IPS DF 6.9 (cell line): Measurements from ENCODE around the gene ZNF526.

Experiments
- DNase-seq: peaks from one replicate; pipeline ENCODE4 v3.0.0-alpha.2; 2013; ENCODE audit warnings: low read depth, low spot score
- H3K27ac ChIP-seq: one replicate; pipeline ENCODE4 v1.5.1; 2013; ENCODE audit warnings: low read length, control low read depth
- H3K27me3 ChIP-seq: 2 replicates; pipeline ENCODE4 v1.6.1; 2013; ENCODE audit warnings: mild to moderate bottlenecking, low read length; ENCODE audit not compliant: control insufficient read depth, insufficient read depth
- H3K36me3 ChIP-seq: 2 replicates; pipeline ENCODE4 v1.6.1; 2013; ENCODE audit warnings: low read length; ENCODE audit not compliant: control insufficient read depth, insufficient read depth
- H3K4me1 ChIP-seq: 2 replicates; pipeline ENCODE4 v1.6.1; 2013; ENCODE audit warnings: low read length; ENCODE audit not compliant: control insufficient read depth, insufficient read depth
- H3K4me3 ChIP-seq: 2 replicates; pipeline ENCODE4 v1.5.1; 2013; ENCODE audit warnings: mild to moderate bottlenecking, low read length
- H3K9me3 ChIP-seq: 2 replicates; pipeline ENCODE4 v1.6.1; 2013; ENCODE audit warnings: low read length, inconsistent platforms; ENCODE audit not compliant: control insufficient read depth, insufficient read depth
- WGBS: extraction: QIAGEN DNeasy Blood & Tissue Kit; methylation state at CpG from one replicate; pipeline ENCODE4 v1.1.7; 2013; ENCODE audit warnings: mixed read lengths, missing lambda C conversion rate; ENCODE audit not compliant: insufficient read length, insufficient coverage; 5-methylcytosine and 5-hydroxymethylcytosine counted together

The ZNF526 gene, protein sequence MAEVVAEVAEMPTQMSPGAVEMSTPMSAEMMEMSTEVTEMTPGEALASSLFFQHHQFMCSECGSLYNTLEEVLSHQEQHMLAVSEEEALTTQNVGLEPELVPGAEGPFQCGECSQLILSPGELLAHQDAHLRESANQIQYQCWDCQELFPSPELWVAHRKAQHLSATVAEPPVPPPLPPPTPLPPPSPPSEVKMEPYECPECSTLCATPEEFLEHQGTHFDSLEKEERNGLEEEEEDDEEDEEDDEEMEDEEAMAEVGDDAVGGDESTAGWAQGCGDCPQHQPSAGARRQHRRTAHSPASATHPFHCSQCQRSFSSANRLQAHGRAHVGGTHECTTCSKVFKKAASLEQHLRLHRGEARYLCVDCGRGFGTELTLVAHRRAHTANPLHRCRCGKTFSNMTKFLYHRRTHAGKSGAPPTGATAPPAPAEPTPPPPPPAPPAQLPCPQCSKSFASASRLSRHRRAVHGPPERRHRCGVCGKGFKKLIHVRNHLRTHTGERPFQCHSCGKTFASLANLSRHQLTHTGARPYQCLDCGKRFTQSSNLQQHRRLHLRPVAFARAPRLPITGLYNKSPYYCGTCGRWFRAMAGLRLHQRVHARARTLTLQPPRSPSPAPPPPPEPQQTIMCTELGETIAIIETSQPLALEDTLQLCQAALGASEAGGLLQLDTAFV

GRCh38 chr19:42219812-42220750 is at the start of gene ZNF526:
Gene ZNF526, plus strand, starts transcription at chr19:42220312. Its CDS starts 4,092 bp downstream, at chr19:42224404.
- H3K36me3 ChIP-seq: peaks cover 11% of the 10 kb centered on the region
- peak within 1 kb of the TSS; percentile 73 for H3K4me3 ChIP-seq
- H3K4me1 ChIP-seq: 0 out of 2 replicates have a peak, but pooled peaks cover 4% of the 10 kb centered on the region
- H3K9me3 ChIP-seq: no peaks in the 10 kb centered on the region
- no peaks in the 10 kb centered on the region for H3K27me3 ChIP-seq
- no peak within 1 kb of the TSS for H3K27ac ChIP-seq
- DNase-seq: peak; percentile 98
- no CpG with 5 or more reads among the region's 53 CpGs for WGBS

- Histone ChIP-seq H3K27me3 (peaks cover 9% of the 10 kb centered on the region), H3K9me3 (no peaks in the 10 kb centered on the region)
- WGBS: no CpG with 5 or more reads among the region's 16 CpGs
Observed at GRCh38 chr19:42170715-42171114, 49.4 kb upstream of the ZNF526 start.

GRCh38 chr19:42172261-42172660 is 47.9 kb upstream of the ZNF526 start:
- no peak overlapping the region for H3K4me3 ChIP-seq
- no CpG with 5 or more reads among the region's 7 CpGs for WGBS
- H3K9me3 ChIP-seq: no peaks in the 10 kb centered on the region
- DNase-seq: no peak
- H3K36me3 ChIP-seq: no peaks in the 10 kb centered on the region
- H3K27me3 ChIP-seq: peaks cover 16% of the 10 kb centered on the region
- no peaks in the 10 kb centered on the region for H3K4me1 ChIP-seq
- H3K27ac ChIP-seq: no peak overlapping the region

More at GRCh38 chr19:42170715-42171114, 49.4 kb upstream of the ZNF526 start:
- Histone ChIP-seq H3K4me1 (no peaks in the 10 kb centered on the region), H3K27ac (no peak overlapping the region), H3K4me3 (no peak overlapping the region), H3K36me3 (no peaks in the 10 kb centered on the region)
- DNase-seq: no peak

GRCh38 chr19:42173695-42174094 is 46.4 kb upstream of the ZNF526 start:
- no CpG with 5 or more reads among the region's 5 CpGs for WGBS
- H3K4me3 ChIP-seq: no peak overlapping the region
- H3K36me3 ChIP-seq: no peaks in the 10 kb centered on the region
- DNase-seq: no peak
- no peak overlapping the region for H3K27ac ChIP-seq
- no peaks in the 10 kb centered on the region for H3K9me3 ChIP-seq
- H3K4me1 ChIP-seq: no peaks in the 10 kb centered on the region
- peaks cover 31% of the 10 kb centered on the region for H3K27me3 ChIP-seq

- Histone ChIP-seq H3K36me3 (no peaks in the 10 kb centered on the region), H3K27ac (no peak overlapping the region), H3K27me3 (peaks cover 36% of the 10 kb centered on the region), H3K4me1 (no peaks in the 10 kb centered on the region), H3K9me3 (no peaks in the 10 kb centered on the region), H3K4me3 (no peak overlapping the region)
- DNase-seq: no peak
- no CpG with 5 or more reads among the region's 11 CpGs for WGBS
Observed at GRCh38 chr19:42174188-42174587, 45.9 kb upstream of the ZNF526 start.

- Histone ChIP-seq H3K4me1 (no peaks in the 10 kb centered on the region), H3K4me3 (no peak overlapping the region), H3K36me3 (no peaks in the 10 kb centered on the region), H3K9me3 (no peaks in the 10 kb centered on the region), H3K27me3 (peaks cover 36% of the 10 kb centered on the region), H3K27ac (no peak overlapping the region)
- 80% methylated on average over 1 of the region's 6 CpGs for WGBS
- no peak for DNase-seq
Observed at GRCh38 chr19:42174958-42175734, 45.0 kb upstream of the ZNF526 start.

DNA sequence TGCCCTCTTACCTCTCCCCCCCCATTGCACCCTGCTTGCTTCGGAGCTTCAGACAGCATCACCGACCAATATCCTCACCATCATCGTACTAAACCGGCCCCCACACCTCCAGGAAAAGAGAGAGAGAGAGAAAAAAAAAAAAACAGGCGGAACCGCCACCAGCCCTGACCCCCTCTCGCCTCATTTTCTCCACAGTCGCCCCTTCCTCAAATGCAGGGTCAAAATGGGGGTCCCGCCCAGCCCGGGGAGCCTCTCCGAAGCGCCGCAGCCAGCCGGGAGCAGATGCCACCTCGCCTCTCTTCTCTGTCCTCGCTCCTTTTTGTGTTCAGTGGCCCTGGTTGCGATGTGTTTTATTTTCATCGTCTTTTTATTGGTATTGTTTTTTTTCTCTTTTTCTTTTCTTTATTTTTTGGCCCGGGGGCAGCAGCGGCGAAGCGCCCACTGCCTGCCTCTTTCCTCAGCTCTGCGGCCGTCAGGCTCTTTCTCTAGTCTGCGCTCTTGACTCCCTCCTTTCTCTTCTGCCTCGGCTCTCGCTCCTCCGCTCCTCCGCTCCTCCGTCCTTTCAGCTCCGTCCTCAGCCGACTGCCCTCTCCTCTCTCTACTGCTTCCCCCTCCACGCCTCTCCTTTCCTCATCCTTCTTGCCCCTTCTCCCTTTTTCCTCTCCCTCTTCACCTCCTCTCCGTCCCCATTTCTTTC is 44.0 kb upstream of the ZNF526 start:
- H3K4me3 ChIP-seq: peak overlapping the region; percentile 32; the same call in 1 of the 2 replicates
- no peaks in the 10 kb centered on the region for H3K9me3 ChIP-seq
- no peaks in the 10 kb centered on the region for H3K36me3 ChIP-seq
- H3K4me1 ChIP-seq: no peaks in the 10 kb centered on the region
- peaks cover 36% of the 10 kb centered on the region for H3K27me3 ChIP-seq
- no CpG with 5 or more reads among the region's 34 CpGs for WGBS
- no peak overlapping the region for H3K27ac ChIP-seq
- no peak for DNase-seq

DNA sequence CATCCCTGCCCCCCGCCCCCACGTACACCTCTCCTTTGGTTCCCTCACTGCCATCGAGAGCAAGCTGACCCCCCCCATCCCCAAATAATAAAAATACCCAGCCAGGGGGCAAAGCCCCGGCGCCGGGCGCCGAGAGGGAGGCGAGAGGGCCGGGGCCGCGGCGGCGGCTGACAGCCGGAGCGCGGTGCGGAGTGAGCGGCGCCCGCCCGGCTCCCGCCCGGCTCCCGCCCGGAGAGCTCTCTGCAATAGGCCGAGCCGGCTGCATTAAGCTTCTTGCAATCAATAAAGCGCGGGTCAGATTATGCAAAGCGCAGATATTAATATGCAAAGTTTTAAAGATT is 43.5 kb upstream of the ZNF526 start:
- no peak for DNase-seq
- Histone ChIP-seq H3K9me3 (no peaks in the 10 kb centered on the region), H3K27ac (no peak overlapping the region), H3K27me3 (peaks cover 36% of the 10 kb centered on the region), H3K4me1 (no peaks in the 10 kb centered on the region), H3K4me3 (peak overlapping the region; percentile 32; the same call in 1 of the 2 replicates), H3K36me3 (no peaks in the 10 kb centered on the region)
- no CpG with 5 or more reads among the region's 31 CpGs for WGBS

DNA sequence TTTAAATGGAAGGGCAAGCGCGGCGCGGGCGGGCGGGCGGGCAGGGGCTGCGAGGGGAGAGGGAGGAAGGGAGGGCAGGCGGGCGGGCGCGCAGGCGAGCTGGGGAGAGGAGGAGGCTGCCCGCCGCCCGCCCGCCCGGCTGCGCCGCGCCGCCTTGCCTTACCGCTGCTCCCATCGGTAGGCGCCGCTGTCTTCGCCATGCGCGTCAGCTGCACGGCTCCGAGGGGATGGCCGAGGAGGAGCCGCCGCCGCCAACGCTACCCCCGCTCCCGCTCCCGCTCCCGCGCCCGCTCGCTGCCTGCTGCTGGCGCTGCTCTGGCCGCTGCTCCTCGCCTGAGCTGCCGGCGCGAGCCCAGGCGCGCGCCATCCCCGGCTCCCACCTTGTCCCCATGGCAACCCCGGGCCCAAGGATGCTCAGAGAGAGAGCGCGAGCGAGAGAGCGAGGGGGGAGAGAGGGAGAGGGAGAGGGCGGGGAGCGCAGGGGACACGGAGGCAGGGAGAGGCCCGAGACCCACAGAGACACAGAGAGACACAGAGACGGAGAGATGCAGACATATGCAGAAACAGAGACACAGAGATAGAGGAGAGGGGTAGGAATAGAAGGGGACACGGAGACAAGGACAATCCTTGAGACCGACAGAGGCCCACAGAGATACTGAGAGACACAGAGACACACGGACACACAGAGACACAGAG is 43.0 kb upstream of the ZNF526 start:
- WGBS: no CpG with 5 or more reads among the region's 66 CpGs
- Histone ChIP-seq H3K4me3 (peak overlapping the region; percentile 38; the same call in 1 of the 2 replicates), H3K27me3 (peaks cover 36% of the 10 kb centered on the region), H3K4me1 (no peaks in the 10 kb centered on the region), H3K9me3 (no peaks in the 10 kb centered on the region), H3K36me3 (no peaks in the 10 kb centered on the region), H3K27ac (no peak overlapping the region)
- DNase-seq: no peak
